A549 (cell line): ENCODE data around the gene HIVEP1. TPM values are rescaled to one million over a fixed set of nuclear protein-coding genes. Genes with fewer than 3 reads are reported as not detected.

Experiments used
- ATAC-seq, 2 experiments: fragments of 200-7000 bp in 1 of 2; fragments of >200 bp in 1 of 2; cut with Nextera tagmentation in 1 of 2; cut with Tn5 transposase in 1 of 2; 3 replicates each; pipeline versions ENCODE4 v1.8.0 to v1.9.1; 2018 to 2020; ENCODE audit warnings: mild to moderate bottlenecking in 1 of 2, moderate library complexity in 1 of 2
- CTCF ChIA-PET: fragments of 300-600 bp; sonication (Branson Sonifier 250); formaldehyde crosslinking; extraction: SDS; loops from one replicate; lab custom pipeline; 2021; ENCODE audit warnings: antibody characterized with exemption, inconsistent platforms; lab: Yijun Ruan, JAX
- POLR2A ChIA-PET: fragments of 350-600 bp; formaldehyde crosslinking; extraction: SDS; loops from one replicate; lab custom pipeline; 2021; ENCODE audit warnings: antibody characterized with exemption, inconsistent platforms; lab: Yijun Ruan, JAX
- DNase-seq, 2 experiments: peaks; one replicate each; pipeline versions ENCODE4 v3.0.0 to v3.0.0-alpha.2; 2011 to 2016; ENCODE audit warnings: low read depth in 1 of 2, low spot score in 1 of 2
- FAIRE-seq: peaks from 2 replicates; lab custom pipeline; 2011; peaks lifted over from hg19 to GRCh38; lab: Jason Lieb, UNC
- H3K27ac ChIP-seq, 2 experiments: fragments of >200 bp; sonication (Bioruptor Twin); formaldehyde crosslinking; 3 replicates each; pipeline ENCODE4 v1.5.1; 2016 to 2017
- H3K4me1 ChIP-seq: fragments of >200 bp; sonication (Bioruptor Twin); formaldehyde crosslinking; 3 replicates; pipeline ENCODE4 v1.6.1; 2016
- H3K4me2 ChIP-seq: fragments of >200 bp; sonication (Bioruptor Twin); formaldehyde crosslinking; 3 replicates; pipeline ENCODE4 v1.6.1; 2016
- H3K4me3 ChIP-seq: fragments of >200 bp; sonication (Bioruptor Twin); formaldehyde crosslinking; 3 replicates; pipeline ENCODE4 v1.5.1; 2016
- H3K9me3 ChIP-seq: fragments of >200 bp; sonication (Bioruptor Twin); formaldehyde crosslinking; 3 replicates; pipeline ENCODE4 v1.6.1; 2016
- CEBPB ChIP-seq, 2 experiments: fragments of >200 bp in 1 of 2; sonication (Bioruptor Twin) in 1 of 2; formaldehyde crosslinking in 1 of 2; IDR thresholded peaks; 2 replicates each; pipeline ENCODE4 v1.6.1; 2012 to 2016
- EHMT2 ChIP-seq: fragments of 200-600 bp; sonication (generic); IDR thresholded peaks from 2 replicates; pipeline ENCODE4 v1.6.1; 2016; ENCODE audit warnings: antibody characterized with exemption, low read depth, mild to moderate bottlenecking, moderate library complexity
- HOXB13 ChIP-seq: fragments of 250-450 bp; sonication (Bioruptor Pico); IDR thresholded peaks from 2 replicates; pipeline ENCODE4 v1.5.0; 2020; ENCODE audit warnings: low read depth, mild to moderate bottlenecking, moderate library complexity
- MYC ChIP-seq: IDR thresholded peaks from 2 replicates; pipeline ENCODE4 v1.6.1; 2012; ENCODE audit warnings: mild to moderate bottlenecking, inconsistent platforms, low read length, improper control_type of control experiment, borderline replicate concordance
- NPAS2 ChIP-seq: fragments of 250-450 bp; sonication (Bioruptor Pico); IDR thresholded peaks from 2 replicates; pipeline ENCODE4 v1.8.0; 2022; ENCODE audit warnings: mild to moderate bottlenecking, moderate library complexity, borderline replicate concordance
- NR3C1 ChIP-seq: fragments of >200 bp; sonication (Bioruptor Twin); formaldehyde crosslinking; IDR thresholded peaks from 3 replicates; pipeline ENCODE4 v1.6.1; 2017
- PHF8 ChIP-seq: fragments of 200-600 bp; sonication (generic); IDR thresholded peaks from 2 replicates; pipeline ENCODE4 v1.6.1; 2016; ENCODE audit warnings: low read depth, mild to moderate bottlenecking, antibody characterized with exemption, moderate library complexity, borderline replicate concordance
- ZC3H11A ChIP-seq: fragments of 450-650 bp; IDR thresholded peaks from 2 replicates; pipeline ENCODE4 v1.6.1; 2014; ENCODE audit warnings: antibody characterized with exemption, mild to moderate bottlenecking
- WGBS: methylation state at CpG from one replicate; pipeline ENCODE4 v1.1.6; 2017; ENCODE audit errors: missing lambda C conversion rate; 5-methylcytosine and 5-hydroxymethylcytosine counted together
- polyA plus RNA-seq, 4 experiments: library from polyadenylated mRNA; depleted of rRNA in 3 of 4; stranded (reverse); fragments of >200 nt; fragmentation: RNase III in 1 of 4; extraction: RNeasy Plus Mini Kit Qiagen cat#74134 plus additional on column Dnase treatment in 1 of 4; gene quantifications; 2 replicates in 3 of 4; 3 replicates in 1 of 4; pipeline ENCODE4 v1.2.3, GENCODE V29; 2011 to 2017
- TF ChIP-seq, protein P1 (sequence below): fragments of 200-600 bp; sonication (generic); IDR thresholded peaks from 2 replicates; pipeline ENCODE4 v1.6.1; 2016; ENCODE audit warnings: antibody characterized with exemption, mild to moderate bottlenecking, moderate library complexity
- TF ChIP-seq, protein P2 (sequence below): fragments of 250-450 bp; sonication (Bioruptor Pico); IDR thresholded peaks from 2 replicates; pipeline ENCODE4 v1.5.0; 2020; ENCODE audit warnings: low read depth, mild to moderate bottlenecking, moderate library complexity
- TF ChIP-seq, protein P3 (sequence below): fragments of >200 bp; sonication (Bioruptor Twin); formaldehyde crosslinking; IDR thresholded peaks from 3 replicates; pipeline ENCODE4 v1.6.1; 2016

HIVEP1 gene
- polyA plus RNA-seq, 2 of the 4 experiments (the other 2 are of a cell fraction), result 5.8 to 10.5 TPM

DNA sequence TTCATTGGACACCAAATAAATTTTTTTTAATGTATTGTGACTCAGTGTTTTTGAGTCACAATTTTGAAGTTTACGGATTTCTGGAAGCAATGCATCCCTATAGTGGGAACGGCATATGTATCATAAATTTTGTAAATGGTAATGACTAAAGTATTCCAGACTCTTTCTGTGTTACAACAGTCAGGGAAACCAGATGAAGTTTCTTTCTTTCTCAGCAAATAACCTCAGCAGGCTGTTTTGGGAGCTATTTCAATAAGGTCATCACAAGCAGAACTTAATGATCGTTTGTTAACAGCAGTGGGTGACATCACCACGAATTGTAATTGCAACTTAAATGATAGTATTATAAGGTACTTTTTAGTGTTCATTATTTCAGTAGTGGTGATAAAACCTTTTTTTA is 52.0 kb downstream of the HIVEP1 start (continued):
- TF ChIP-seq, protein P1, sequence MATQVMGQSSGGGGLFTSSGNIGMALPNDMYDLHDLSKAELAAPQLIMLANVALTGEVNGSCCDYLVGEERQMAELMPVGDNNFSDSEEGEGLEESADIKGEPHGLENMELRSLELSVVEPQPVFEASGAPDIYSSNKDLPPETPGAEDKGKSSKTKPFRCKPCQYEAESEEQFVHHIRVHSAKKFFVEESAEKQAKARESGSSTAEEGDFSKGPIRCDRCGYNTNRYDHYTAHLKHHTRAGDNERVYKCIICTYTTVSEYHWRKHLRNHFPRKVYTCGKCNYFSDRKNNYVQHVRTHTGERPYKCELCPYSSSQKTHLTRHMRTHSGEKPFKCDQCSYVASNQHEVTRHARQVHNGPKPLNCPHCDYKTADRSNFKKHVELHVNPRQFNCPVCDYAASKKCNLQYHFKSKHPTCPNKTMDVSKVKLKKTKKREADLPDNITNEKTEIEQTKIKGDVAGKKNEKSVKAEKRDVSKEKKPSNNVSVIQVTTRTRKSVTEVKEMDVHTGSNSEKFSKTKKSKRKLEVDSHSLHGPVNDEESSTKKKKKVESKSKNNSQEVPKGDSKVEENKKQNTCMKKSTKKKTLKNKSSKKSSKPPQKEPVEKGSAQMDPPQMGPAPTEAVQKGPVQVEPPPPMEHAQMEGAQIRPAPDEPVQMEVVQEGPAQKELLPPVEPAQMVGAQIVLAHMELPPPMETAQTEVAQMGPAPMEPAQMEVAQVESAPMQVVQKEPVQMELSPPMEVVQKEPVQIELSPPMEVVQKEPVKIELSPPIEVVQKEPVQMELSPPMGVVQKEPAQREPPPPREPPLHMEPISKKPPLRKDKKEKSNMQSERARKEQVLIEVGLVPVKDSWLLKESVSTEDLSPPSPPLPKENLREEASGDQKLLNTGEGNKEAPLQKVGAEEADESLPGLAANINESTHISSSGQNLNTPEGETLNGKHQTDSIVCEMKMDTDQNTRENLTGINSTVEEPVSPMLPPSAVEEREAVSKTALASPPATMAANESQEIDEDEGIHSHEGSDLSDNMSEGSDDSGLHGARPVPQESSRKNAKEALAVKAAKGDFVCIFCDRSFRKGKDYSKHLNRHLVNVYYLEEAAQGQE, result no peak
- TF ChIP-seq PHF8 (no peak), ZC3H11A (no peak), HOXB13 (CRISPR knock-in tag) (no peak), NPAS2 (CRISPR knock-in tag) (no peak)

DNA sequence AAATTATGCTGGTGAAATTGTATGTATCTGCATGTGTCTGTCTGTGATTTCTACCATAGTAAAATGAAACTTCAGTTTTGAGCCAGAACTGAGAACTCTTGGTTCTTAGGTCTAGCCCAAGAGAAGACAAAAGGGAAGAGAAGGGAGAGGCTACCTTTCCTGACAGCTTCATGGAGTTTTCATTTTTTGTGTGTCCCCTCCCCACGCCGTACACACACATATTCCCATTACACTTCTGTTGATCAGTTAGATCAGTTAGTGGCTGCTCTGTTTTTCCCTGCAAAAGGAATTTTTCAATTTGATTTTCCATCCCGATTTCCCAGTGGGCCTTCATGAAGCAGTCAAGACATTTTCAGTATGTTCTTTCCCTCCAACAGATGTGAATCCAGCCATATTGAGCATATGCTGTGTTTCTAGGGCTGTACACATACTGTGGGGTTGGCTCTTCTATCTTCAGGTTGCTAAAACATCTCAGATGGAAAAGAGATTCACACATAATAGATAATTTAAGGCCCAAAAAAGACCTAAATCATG is 52.5 kb downstream of the HIVEP1 start:
- CTCF ChIA-PET, result no interaction called here
- Histone ChIP-seq H3K4me2 (no peak overlapping the region), H3K27ac (no peak overlapping the region)
- no peak for FAIRE-seq
- no peak for TF ChIP-seq CEBPB (IDR thresholded peaks at IDR 0.05)
- TF ChIP-seq, protein P1, result no peak
- TF ChIP-seq EHMT2, result no peak
- no peak for TF ChIP-seq MYC
- TF ChIP-seq, protein P2, sequence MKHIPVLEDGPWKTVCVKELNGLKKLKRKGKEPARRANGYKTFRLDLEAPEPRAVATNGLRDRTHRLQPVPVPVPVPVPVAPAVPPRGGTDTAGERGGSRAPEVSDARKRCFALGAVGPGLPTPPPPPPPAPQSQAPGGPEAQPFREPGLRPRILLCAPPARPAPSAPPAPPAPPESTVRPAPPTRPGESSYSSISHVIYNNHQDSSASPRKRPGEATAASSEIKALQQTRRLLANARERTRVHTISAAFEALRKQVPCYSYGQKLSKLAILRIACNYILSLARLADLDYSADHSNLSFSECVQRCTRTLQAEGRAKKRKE (CRISPR knock-in tag), result no peak
- TF ChIP-seq, protein P3, sequence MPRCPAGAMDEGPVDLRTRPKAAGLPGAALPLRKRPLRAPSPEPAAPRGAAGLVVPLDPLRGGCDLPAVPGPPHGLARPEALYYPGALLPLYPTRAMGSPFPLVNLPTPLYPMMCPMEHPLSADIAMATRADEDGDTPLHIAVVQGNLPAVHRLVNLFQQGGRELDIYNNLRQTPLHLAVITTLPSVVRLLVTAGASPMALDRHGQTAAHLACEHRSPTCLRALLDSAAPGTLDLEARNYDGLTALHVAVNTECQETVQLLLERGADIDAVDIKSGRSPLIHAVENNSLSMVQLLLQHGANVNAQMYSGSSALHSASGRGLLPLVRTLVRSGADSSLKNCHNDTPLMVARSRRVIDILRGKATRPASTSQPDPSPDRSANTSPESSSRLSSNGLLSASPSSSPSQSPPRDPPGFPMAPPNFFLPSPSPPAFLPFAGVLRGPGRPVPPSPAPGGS, result no peak
- no peak for TF ChIP-seq NR3C1
- TF ChIP-seq, all 56 proteins: peak for 0
- Histone ChIP-seq H3K4me3 (no peak overlapping the region), H3K4me1 (peaks cover 36% of the 10 kb centered on the region), H3K9me3 (no peaks in the 10 kb centered on the region)
- POLR2A ChIA-PET, result no interaction called here
- ATAC-seq (no peak), DNase-seq (no peak)
- 96% methylated on average over 3 of the region's 3 CpGs for WGBS
